NK-92 treated with Interleukin-12 subunit alpha and Interleukin-12 subunit beta, amount 100 ng/mL, for 24 hours (cell line): Measurements from ENCODE around the gene CALHM2.
"Not testable (repeated sequence)": the region's sequence is repeated elsewhere in the genome, so short reads cannot be mapped to it uniquely, and the experiment has no call there.

Experiments
- DNase-seq: peaks from one replicate; lab custom pipeline; 2025; lab: John Stamatoyannopoulos, UW

Gene CALHM2

GRCh38 chr10:103449208-103450144 is 2.7 kb downstream of the CALHM2 start:
- no peak for DNase-seq

GRCh38 chr10:103448746-103449145 is 3.4 kb downstream of the CALHM2 start:
- DNase-seq = no peak

GRCh38 chr10:103447187-103447586 is 5.0 kb downstream of the CALHM2 start:
- no peak for DNase-seq

- no peak for DNase-seq
These were observed 6.2 kb downstream of the CALHM2 start for GRCh38 chr10:103445767-103446567.

- DNase-seq = no peak
These were observed 6.8 kb downstream of the CALHM2 start for GRCh38 chr10:103445366-103445765.

GRCh38 chr10:103444478-103444877 is 7.7 kb downstream of the CALHM2 start:
- no peak for DNase-seq

- DNase-seq = no peak
These were observed 8.5 kb downstream of the CALHM2 start for GRCh38 chr10:103443475-103444185.

- no peak for DNase-seq
These were observed 10.1 kb downstream of the CALHM2 start for GRCh38 chr10:103442031-103442461.

- DNase-seq = no peak
These were observed 10.6 kb downstream of the CALHM2 start for GRCh38 chr10:103441611-103442010.

- DNase-seq = no peak
These were observed 11.0 kb downstream of the CALHM2 start for GRCh38 chr10:103441206-103441605.

- DNase-seq = no peak
These were observed 11.8 kb downstream of the CALHM2 start for GRCh38 chr10:103440416-103440815.

- DNase-seq = no peak
These were observed 12.4 kb downstream of the CALHM2 start for GRCh38 chr10:103439776-103440175.

GRCh38 chr10:103433858-103434257 is 18.3 kb downstream of the CALHM2 start:
- DNase-seq = no peak

- DNase-seq = no peak
These were observed 20.3 kb downstream of the CALHM2 start for GRCh38 chr10:103431902-103432301.

GRCh38 chr10:103429647-103430046 is 22.5 kb downstream of the CALHM2 start:
- DNase-seq = no peak

- no peak for DNase-seq
These were observed 23.1 kb downstream of the CALHM2 start for GRCh38 chr10:103428989-103429643.

GRCh38 chr10:103427866-103428265 is 24.3 kb downstream of the CALHM2 start:
- DNase-seq = no peak

- DNase-seq = no peak
These were observed 28.4 kb downstream of the CALHM2 start for GRCh38 chr10:103423748-103424147.

- no peak for DNase-seq
These were observed 33.1 kb downstream of the CALHM2 start for GRCh38 chr10:103419101-103419500.

GRCh38 chr10:103417601-103418000 is 34.6 kb downstream of the CALHM2 start:
- DNase-seq = no peak

GRCh38 chr10:103417148-103417469 is 35.1 kb downstream of the CALHM2 start:
- not testable (repeated sequence) for DNase-seq
